GM23338 (cell line): ENCODE data around the gene ZDHHC16. TPM values are rescaled to one million over a fixed set of nuclear protein-coding genes. Genes with fewer than 3 reads are reported as not detected.

Experiments
- ATAC-seq: fragments of 200-7000 bp; cut with Tn5 transposase; 3 replicates; pipeline ENCODE4 v1.9.1; 2020
- DNase-seq: peaks from one replicate; pipeline ENCODE4 v3.0.0-alpha.2; 2015; ENCODE audit warnings: low spot score
- H2AFZ ChIP-seq: fragments of 200-600 bp; sonication (generic); 2 replicates; pipeline ENCODE4 v1.8.0; 2016; ENCODE audit warnings: antibody characterized with exemption, mild to moderate bottlenecking, moderate library complexity
- H3F3A ChIP-seq: fragments of 200-600 bp; sonication (generic); replicated peaks from 2 replicates; pipeline ENCODE4 v1.8.0; 2017; ENCODE audit warnings: antibody characterized with exemption, mixed run types, low read depth
- H3K27ac ChIP-seq: fragments of 200-600 bp; sonication (generic); 2 replicates; pipeline ENCODE4 v1.6.1; 2016; ENCODE audit warnings: low read depth
- H3K27me3 ChIP-seq: fragments of 200-600 bp; sonication (generic); 2 replicates; pipeline ENCODE4 v1.8.0; 2016; ENCODE audit warnings: mild to moderate bottlenecking, mixed run types, moderate library complexity; ENCODE audit not compliant: insufficient read depth
- H3K36me3 ChIP-seq: fragments of 200-600 bp; sonication (generic); 2 replicates; pipeline ENCODE4 v1.8.0; 2016; ENCODE audit warnings: mild to moderate bottlenecking; ENCODE audit not compliant: insufficient read depth
- H3K4me1 ChIP-seq: fragments of 200-600 bp; sonication (generic); 2 replicates; pipeline ENCODE4 v1.8.0; 2016; ENCODE audit warnings: mild to moderate bottlenecking, moderate library complexity; ENCODE audit not compliant: insufficient read depth
- H3K4me2 ChIP-seq: fragments of 200-600 bp; sonication (generic); 2 replicates; pipeline ENCODE4 v1.7.1; 2017; ENCODE audit warnings: mixed run types
- H3K4me3 ChIP-seq: fragments of 200-600 bp; sonication (generic); 2 replicates; pipeline ENCODE4 v1.6.1; 2016; ENCODE audit warnings: mixed run types
- H3K79me2 ChIP-seq: fragments of 200-600 bp; sonication (generic); replicated peaks from 2 replicates; pipeline ENCODE4 v1.8.0; 2017; ENCODE audit warnings: mild to moderate bottlenecking; ENCODE audit not compliant: insufficient read depth
- H3K9me2 ChIP-seq: fragments of 200-600 bp; sonication (generic); 2 replicates; pipeline ENCODE4 v1.8.0; 2017; ENCODE audit not compliant: insufficient read depth
- H4K20me1 ChIP-seq: fragments of 200-600 bp; sonication (generic); replicated peaks from 2 replicates; pipeline ENCODE4 v1.8.0; 2017; ENCODE audit warnings: mild to moderate bottlenecking; ENCODE audit not compliant: insufficient read depth
- H3K27ac Mint-ChIP-seq: 2 replicates; pipeline ENCODE4 v1.8.0; 2020; ENCODE audit warnings: inconsistent platforms, mild to moderate bottlenecking, moderate library complexity, mixed read lengths
- H3K27me3 Mint-ChIP-seq: 3 replicates; pipeline ENCODE4 v1.8.0; 2022; ENCODE audit warnings: low read depth, mild to moderate bottlenecking, moderate library complexity, mixed read lengths, inconsistent platforms; ENCODE audit not compliant: insufficient read depth, poor library complexity
- H3K36me3 Mint-ChIP-seq: 3 replicates; pipeline ENCODE4 v1.8.0; 2021; ENCODE audit warnings: low read depth, mild to moderate bottlenecking, inconsistent platforms, moderate library complexity, mixed read lengths
- H3K4me1 Mint-ChIP-seq: 3 replicates; pipeline ENCODE4 v1.8.0; 2020; ENCODE audit warnings: mild to moderate bottlenecking, inconsistent platforms, mixed read lengths
- H3K4me3 Mint-ChIP-seq: 3 replicates; pipeline ENCODE4 v1.8.0; 2021; ENCODE audit warnings: moderate library complexity, mild to moderate bottlenecking, inconsistent platforms, mixed read lengths
- H3K9me3 Mint-ChIP-seq: 3 replicates; pipeline ENCODE4 v1.8.0; 2020; ENCODE audit warnings: moderate library complexity, mild to moderate bottlenecking, inconsistent platforms, mixed read lengths
- CREB1 ChIP-seq: fragments of 250-450 bp; sonication (Bioruptor Pico); IDR thresholded peaks from 2 replicates; pipeline ENCODE4 v1.5.0; 2020; ENCODE audit warnings: low read depth, mild to moderate bottlenecking, moderate library complexity
- EZH2 ChIP-seq: fragments of 200-600 bp; sonication (generic); IDR thresholded peaks from one replicate; pipeline ENCODE4 v1.8.0; 2017; ENCODE audit warnings: antibody characterized with exemption, mild to moderate bottlenecking, low read depth; ENCODE audit not compliant: unreplicated experiment
- EZH2phosphoT487 ChIP-seq: fragments of 200-600 bp; sonication (generic); IDR thresholded peaks from one replicate; pipeline ENCODE4 v1.8.1; 2018; ENCODE audit warnings: antibody characterized with exemption; ENCODE audit not compliant: unreplicated experiment
- JUNB ChIP-seq: IDR thresholded peaks from one replicate; pipeline ENCODE4 v1.6.1; 2016; ENCODE audit warnings: antibody characterized with exemption; ENCODE audit not compliant: unreplicated experiment
- NANOG ChIP-seq: IDR thresholded peaks from 2 replicates; pipeline ENCODE4 v1.6.1; 2016; ENCODE audit warnings: antibody characterized with exemption, borderline replicate concordance
- POLR2AphosphoS5 ChIP-seq: IDR thresholded peaks from 2 replicates; pipeline ENCODE4 v1.6.1; 2016; ENCODE audit warnings: antibody characterized with exemption, low read depth
- ZNF114 ChIP-seq: fragments of 250-450 bp; sonication (Bioruptor Pico); IDR thresholded peaks from 2 replicates; pipeline ENCODE4 v1.5.0; 2020; ENCODE audit warnings: mild to moderate bottlenecking, moderate library complexity
- ZNF331 ChIP-seq: fragments of 250-450 bp; sonication (Bioruptor Pico); IDR thresholded peaks from 2 replicates; pipeline ENCODE4 v1.5.0; 2020; ENCODE audit warnings: low read depth, mild to moderate bottlenecking, moderate library complexity
- polyA plus RNA-seq: library from polyadenylated mRNA; unstranded; fragments of >200 nt; fragmentation: Nextera tagmentation; extraction: Ambion mirVana; gene quantifications from 2 replicates; pipeline ENCODE4 v1.2.1, GENCODE V29; 2016
- total RNA-seq: library from RNA; depleted of rRNA; stranded (reverse); fragments of >200 nt; shearing (Covaris generic); gene quantifications from 2 replicates; pipeline ENCODE4 v1.2.3, GENCODE V29; 2014
- TF ChIP-seq, protein P1 (sequence below): IDR thresholded peaks from 2 replicates; pipeline ENCODE4 v1.6.1; 2016; ENCODE audit warnings: antibody characterized with exemption
- TF ChIP-seq, protein P2 (sequence below): IDR thresholded peaks from one replicate; pipeline ENCODE4 v1.6.1; 2018; ENCODE audit warnings: antibody characterized with exemption; ENCODE audit not compliant: unreplicated experiment

The ZDHHC16 gene
- total and polyA plus RNA-seq, 2 experiments from 2014 or later: 35.1 to 58.2 TPM

DNA sequence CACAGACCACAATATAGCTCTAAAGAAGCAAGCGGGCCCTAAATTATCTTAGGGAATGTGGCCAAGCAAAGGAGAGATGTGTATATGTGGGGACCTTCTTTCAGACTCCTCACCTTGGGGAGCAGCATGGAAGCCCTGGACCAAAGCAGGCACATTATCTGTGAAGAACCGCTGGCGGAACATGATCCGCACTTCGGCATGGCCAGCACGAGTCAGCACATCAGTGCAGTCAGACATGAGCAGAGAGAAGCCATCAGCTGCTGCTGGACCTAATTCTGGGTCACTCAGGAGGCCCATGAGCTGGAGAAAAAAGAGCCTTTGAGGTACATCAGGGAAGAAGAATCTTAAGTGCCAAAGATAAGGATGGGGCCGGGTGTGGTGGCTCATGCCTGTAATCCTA lies 14.0 kb downstream of the ZDHHC16 start:
- peaks cover 5% of the 10 kb centered on the region; the same call in 1 of the 3 replicates for H3K4me1 Mint-ChIP-seq

GRCh38 chr10:97462309-97462708 lies 16.3 kb downstream of the ZDHHC16 start:
- Histone ChIP-seq H3F3A (peaks cover 34% of the 10 kb centered on the region), H3K36me3 (peaks cover 66% of the 10 kb centered on the region), H3K27me3 (no peaks in the 10 kb centered on the region), H3K4me1 (no peaks in the 10 kb centered on the region), H2AFZ (no peak overlapping the region), H3K4me2 (no peak overlapping the region), H3K27ac (no peak overlapping the region), H4K20me1 (peaks cover 9% of the 10 kb centered on the region), H3K4me3 (no peak overlapping the region), H3K9me2 (no peaks in the 10 kb centered on the region), H3K79me2 (no peaks in the 10 kb centered on the region)
- ATAC-seq (no peak), DNase-seq (no peak)
- Mint-ChIP-seq H3K27ac (no peak overlapping the region), H3K9me3 (no peaks in the 10 kb centered on the region), H3K36me3 (peaks cover 93% of the 10 kb centered on the region), H3K4me1 (peaks cover 5% of the 10 kb centered on the region; the same call in 1 of the 3 replicates), H3K27me3 (peaks cover 12% of the 10 kb centered on the region), H3K4me3 (no peak overlapping the region)
- TF ChIP-seq JUNB (no peak), NANOG (no peak), ZNF331 (no peak), ZNF114 (no peak), POLR2AphosphoS5 (no peak), EZH2 (no peak)
- TF ChIP-seq, protein P1, sequence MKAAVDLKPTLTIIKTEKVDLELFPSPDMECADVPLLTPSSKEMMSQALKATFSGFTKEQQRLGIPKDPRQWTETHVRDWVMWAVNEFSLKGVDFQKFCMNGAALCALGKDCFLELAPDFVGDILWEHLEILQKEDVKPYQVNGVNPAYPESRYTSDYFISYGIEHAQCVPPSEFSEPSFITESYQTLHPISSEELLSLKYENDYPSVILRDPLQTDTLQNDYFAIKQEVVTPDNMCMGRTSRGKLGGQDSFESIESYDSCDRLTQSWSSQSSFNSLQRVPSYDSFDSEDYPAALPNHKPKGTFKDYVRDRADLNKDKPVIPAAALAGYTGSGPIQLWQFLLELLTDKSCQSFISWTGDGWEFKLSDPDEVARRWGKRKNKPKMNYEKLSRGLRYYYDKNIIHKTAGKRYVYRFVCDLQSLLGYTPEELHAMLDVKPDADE: no peak

More for the DNA sequence above, 14.0 kb downstream of the ZDHHC16 start:
- Histone ChIP-seq H3F3A (peaks cover 41% of the 10 kb centered on the region), H3K27me3 (no peaks in the 10 kb centered on the region), H4K20me1 (peaks cover 17% of the 10 kb centered on the region), H3K27ac (no peak overlapping the region), H3K9me2 (no peaks in the 10 kb centered on the region), H3K4me1 (no peaks in the 10 kb centered on the region), H3K4me2 (no peak overlapping the region), H3K36me3 (peaks cover 57% of the 10 kb centered on the region), H2AFZ (no peak overlapping the region), H3K4me3 (no peak overlapping the region), H3K79me2 (no peaks in the 10 kb centered on the region)
- Mint-ChIP-seq H3K27me3 (peaks cover 12% of the 10 kb centered on the region), H3K27ac (no peak overlapping the region), H3K4me3 (no peak overlapping the region), H3K36me3 (peaks cover 92% of the 10 kb centered on the region), H3K9me3 (no peaks in the 10 kb centered on the region)
- TF ChIP-seq CREB1: no peak
- no peak for TF ChIP-seq JUNB
- TF ChIP-seq EZH2phosphoT487: no peak
- TF ChIP-seq, protein P1: no peak
- TF ChIP-seq, protein P2, sequence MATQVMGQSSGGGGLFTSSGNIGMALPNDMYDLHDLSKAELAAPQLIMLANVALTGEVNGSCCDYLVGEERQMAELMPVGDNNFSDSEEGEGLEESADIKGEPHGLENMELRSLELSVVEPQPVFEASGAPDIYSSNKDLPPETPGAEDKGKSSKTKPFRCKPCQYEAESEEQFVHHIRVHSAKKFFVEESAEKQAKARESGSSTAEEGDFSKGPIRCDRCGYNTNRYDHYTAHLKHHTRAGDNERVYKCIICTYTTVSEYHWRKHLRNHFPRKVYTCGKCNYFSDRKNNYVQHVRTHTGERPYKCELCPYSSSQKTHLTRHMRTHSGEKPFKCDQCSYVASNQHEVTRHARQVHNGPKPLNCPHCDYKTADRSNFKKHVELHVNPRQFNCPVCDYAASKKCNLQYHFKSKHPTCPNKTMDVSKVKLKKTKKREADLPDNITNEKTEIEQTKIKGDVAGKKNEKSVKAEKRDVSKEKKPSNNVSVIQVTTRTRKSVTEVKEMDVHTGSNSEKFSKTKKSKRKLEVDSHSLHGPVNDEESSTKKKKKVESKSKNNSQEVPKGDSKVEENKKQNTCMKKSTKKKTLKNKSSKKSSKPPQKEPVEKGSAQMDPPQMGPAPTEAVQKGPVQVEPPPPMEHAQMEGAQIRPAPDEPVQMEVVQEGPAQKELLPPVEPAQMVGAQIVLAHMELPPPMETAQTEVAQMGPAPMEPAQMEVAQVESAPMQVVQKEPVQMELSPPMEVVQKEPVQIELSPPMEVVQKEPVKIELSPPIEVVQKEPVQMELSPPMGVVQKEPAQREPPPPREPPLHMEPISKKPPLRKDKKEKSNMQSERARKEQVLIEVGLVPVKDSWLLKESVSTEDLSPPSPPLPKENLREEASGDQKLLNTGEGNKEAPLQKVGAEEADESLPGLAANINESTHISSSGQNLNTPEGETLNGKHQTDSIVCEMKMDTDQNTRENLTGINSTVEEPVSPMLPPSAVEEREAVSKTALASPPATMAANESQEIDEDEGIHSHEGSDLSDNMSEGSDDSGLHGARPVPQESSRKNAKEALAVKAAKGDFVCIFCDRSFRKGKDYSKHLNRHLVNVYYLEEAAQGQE: no peak
- no peak for TF ChIP-seq EZH2
- ATAC-seq: no peak
- DNase-seq: no peak
